Measurements from ENCODE around the gene C6orf120. TPM values are rescaled to one million over a fixed set of nuclear protein-coding genes. Genes with fewer than 3 reads are reported as not detected.

C6orf120 gene
- total and polyA plus RNA-seq, 2 of the 13 experiments (the other 11 are each of a cell fraction or from before 2014, with no cell fraction given): 21.7 to 29.9 TPM

GRCh38 chr6:169701954-169702839, at the start of gene C6orf120, which contains the start of gene WDR27 (continued):
- TF ChIP-seq TCF12 (IDR thresholded peaks at IDR 0.05) (no peak), TCF12 (CRISPR knock-in tag; IDR thresholded peaks at IDR 0.05) (peak; percentile 12; the same call in 1 of the 2 replicates), ZBTB38 (CRISPR knock-in tag; IDR thresholded peaks at IDR 0.05) (peak; percentile 57), PRDM10 (CRISPR knock-in tag; IDR thresholded peaks at IDR 0.05; ENCODE audit: low read depth) (peak; percentile 76; the same call in 1 of the 2 replicates), MAX (IDR thresholded peaks at IDR 0.05) (peak; percentile 92), ZMYM3 (CRISPR knock-in tag; IDR thresholded peaks at IDR 0.05) (no peak), TCF7 (IDR thresholded peaks at IDR 0.05; ENCODE audit: low read depth) (no peak), FOXA1 (IDR thresholded peaks at IDR 0.05) (no peak), FOXA1 (CRISPR knock-in tag; IDR thresholded peaks at IDR 0.05) (peak; percentile 32; the same call in 1 of the 2 replicates), KLF13 (CRISPR knock-in tag; IDR thresholded peaks at IDR 0.05) (peak; percentile 58; the same call in 1 of the 2 replicates), UBTF (CRISPR knock-in tag; IDR thresholded peaks at IDR 0.05) (peak; percentile 94), ZNF639 (CRISPR knock-in tag; conservative IDR thresholded peaks at IDR 0.05) (peak; percentile 94), BCL6 (CRISPR knock-in tag; IDR thresholded peaks at IDR 0.05) (peak; percentile 44), GPBP1L1 (CRISPR knock-in tag; IDR thresholded peaks at IDR 0.05) (no peak), ZNF329 (CRISPR knock-in tag; IDR thresholded peaks at IDR 0.05; ENCODE audit: low read depth) (peak; percentile 87; the same call in 1 of the 2 replicates), FOXO4 (CRISPR knock-in tag; conservative IDR thresholded peaks at IDR 0.05) (peak; percentile 90; the same call in 1 of the 2 replicates), DRAP1 (CRISPR knock-in tag; IDR thresholded peaks at IDR 0.05) (peak; percentile 96), ZNF878 (CRISPR knock-in tag; IDR thresholded peaks at IDR 0.05) (0 out of 2 replicates have a peak, but pooled peaks have one; percentile 71)
